Measurements from ENCODE around the gene ESRRG.
"Not testable (repeated sequence)": the region's sequence is repeated elsewhere in the genome, so short reads cannot be mapped to it uniquely, and the experiment has no call there.

The ESRRG gene

GRCh38 chr1:216704065-216704464 lies 19.2 kb downstream of the ESRRG start:
- not testable (repeated sequence) for DNase-seq (ENCODE audit: low spot score)

GRCh38 chr1:216702170-216702569 lies 21.1 kb downstream of the ESRRG start:
- no peak for DNase-seq (ENCODE audit: low spot score)

GRCh38 chr1:216700779-216701178 lies 22.4 kb downstream of the ESRRG start:
- DNase-seq (ENCODE audit: low spot score) = no peak

- DNase-seq (ENCODE audit: low spot score) = no peak
These were observed 31.5 kb downstream of the ESRRG start for GRCh38 chr1:216691710-216692109.

- DNase-seq (ENCODE audit: low spot score) = no peak
These were observed 32.6 kb downstream of the ESRRG start for GRCh38 chr1:216690603-216691002.

- no peak for DNase-seq (ENCODE audit: low spot score)
These were observed 35.0 kb downstream of the ESRRG start for GRCh38 chr1:216688127-216688657.

GRCh38 chr1:216686860-216687766 lies 36.1 kb downstream of the ESRRG start:
- DNase-seq (ENCODE audit: low spot score) = no peak

GRCh38 chr1:216682752-216683151 lies 40.5 kb downstream of the ESRRG start:
- DNase-seq (ENCODE audit: low spot score) = no peak

- DNase-seq (ENCODE audit: low spot score) = no peak
These were observed 44.1 kb downstream of the ESRRG start for GRCh38 chr1:216679108-216679507.

- DNase-seq (ENCODE audit: low spot score) = no peak
These were observed 52.9 kb downstream of the ESRRG start for GRCh38 chr1:216670118-216670883.

- DNase-seq (ENCODE audit: low spot score) = no peak
These were observed 56.8 kb downstream of the ESRRG start for GRCh38 chr1:216666441-216666840.

GRCh38 chr1:216665856-216666255 lies 57.4 kb downstream of the ESRRG start:
- DNase-seq (ENCODE audit: low spot score) = no peak

- no peak for DNase-seq (ENCODE audit: low spot score)
These were observed 57.8 kb downstream of the ESRRG start for GRCh38 chr1:216665406-216665805.

GRCh38 chr1:216662681-216663080 lies 60.5 kb downstream of the ESRRG start:
- no peak for DNase-seq (ENCODE audit: low spot score)

- no peak for DNase-seq (ENCODE audit: low spot score)
These were observed 62.7 kb downstream of the ESRRG start for GRCh38 chr1:216660561-216660960.

GRCh38 chr1:216653001-216653400 lies 70.2 kb downstream of the ESRRG start:
- no peak for DNase-seq (ENCODE audit: low spot score)

- no peak for DNase-seq (ENCODE audit: low spot score)
These were observed 71.3 kb downstream of the ESRRG start for GRCh38 chr1:216651826-216652418.

GRCh38 chr1:216643176-216643575 lies 80.1 kb downstream of the ESRRG start:
- DNase-seq (ENCODE audit: low spot score) = no peak

- DNase-seq (ENCODE audit: low spot score) = no peak
These were observed 81.4 kb downstream of the ESRRG start for GRCh38 chr1:216641669-216642460.

GRCh38 chr1:216640100-216640499 lies 83.1 kb downstream of the ESRRG start:
- no peak for DNase-seq (ENCODE audit: low spot score)

GRCh38 chr1:216632980-216633379 lies 90.2 kb downstream of the ESRRG start:
- no peak for DNase-seq (ENCODE audit: low spot score)

GRCh38 chr1:216630532-216630931 lies 92.7 kb downstream of the ESRRG start:
- DNase-seq (ENCODE audit: low spot score) = no peak
